ENCODE results near the gene LDLRAD3. TPM values are rescaled to one million over a fixed set of nuclear protein-coding genes. Genes with fewer than 3 reads are reported as not detected.

LDLRAD3 gene
- polyA plus RNA-seq, 1 of the 3 experiments (the other 2 are of a cell fraction) = 10.6 TPM

DNA sequence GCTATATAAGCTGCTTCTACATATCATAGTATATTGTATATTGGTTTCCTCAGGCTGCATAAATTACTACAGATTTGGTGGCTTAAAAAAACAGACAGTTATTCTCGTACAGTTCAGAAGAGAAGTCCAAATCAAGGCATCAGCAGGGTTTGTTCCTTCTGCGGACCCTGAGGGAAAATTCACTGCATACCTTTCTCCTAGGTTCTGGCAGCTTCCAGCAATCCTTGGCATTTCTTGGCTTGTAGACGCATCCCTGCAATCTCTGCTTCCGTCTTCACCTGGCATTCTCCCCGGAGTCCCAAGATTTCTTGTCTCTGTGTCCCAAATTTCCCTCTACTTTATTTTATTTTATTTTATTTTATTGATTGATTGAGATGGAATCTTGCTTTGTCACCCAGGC lies 202.6 kb downstream of the LDLRAD3 start:
- CTCF ChIA-PET = interaction anchor here (1.1 to 1.9 kb wide), 2 partner anchors 15 to 47 kb away, joined by 3 to 9 read pairs; no protein-coding TSS in a partner anchor
- Histone ChIP-seq H2AFZ (ENCODE audit: low read depth) (no peak overlapping the region), H3K27me3 (ENCODE audit: insufficient read depth) (no peaks in the 10 kb centered on the region), H3K36me3 (replicated peaks in 1 of 2; ENCODE audit: control insufficient read depth in 1 of 2, insufficient read depth in 2 of 2, low read length in 1 of 2) (no peaks in the 10 kb centered on the region), H3F3A (replicated peaks; ENCODE audit: insufficient read depth) (peaks cover 15% of the 10 kb centered on the region), H3K9me3 (no peaks in the 10 kb centered on the region), H3K4me3 (ENCODE audit: low read depth in 2 of 2, low read length in 1 of 2) (no peak overlapping the region), H3K4me1 (ENCODE audit: control insufficient read depth in 1 of 2, insufficient read depth in 2 of 2, low read depth in 1 of 2, low read length in 1 of 2) (peaks cover 12 to 18% of the 10 kb centered on the region in 2 experiments; a peak in 3 of 4 replicates), H3K79me2 (ENCODE audit: insufficient read depth) (no peaks in the 10 kb centered on the region), H3K4me2 (no peak overlapping the region), H3K27ac (ENCODE audit: low read depth in 2 of 2, low read length in 1 of 2) (no peak overlapping the region), H3K9me2 (no peaks in the 10 kb centered on the region), H4K20me1 (ENCODE audit: insufficient read depth) (no peaks in the 10 kb centered on the region), H3K9ac (no peak overlapping the region)
- no peak for TF ChIP-seq IRF3 (IDR thresholded peaks at IDR 0.05; ENCODE audit: low read depth, low read length)
- DNase-seq = no peak
- WGBS (ENCODE audit: low lambda C conversion rate) = 82% methylated on average over 5 of the region's 5 CpGs
- POLR2A ChIA-PET = no interaction called here

- ChIA-PET CTCF (interaction anchor here (0.6 to 1.9 kb wide), 2 partner anchors 16 to 340 kb away, joined by 3 to 9 read pairs; no protein-coding TSS in a partner anchor), POLR2A (no interaction called here)
- DNase-seq = no peak
Observed at GRCh38 chr11:36147491-36147890, 203.6 kb downstream of the LDLRAD3 start.

More at GRCh38 chr11:36147491-36147890, 203.6 kb downstream of the LDLRAD3 start:
- H3K36me3 ChIP-seq (replicated peaks in 1 of 2; ENCODE audit: control insufficient read depth in 1 of 2, insufficient read depth in 2 of 2, low read length in 1 of 2) = no peaks in the 10 kb centered on the region
- H3K4me1 ChIP-seq (ENCODE audit: control insufficient read depth in 1 of 2, insufficient read depth in 2 of 2, low read depth in 1 of 2, low read length in 1 of 2) = peaks cover 12 to 18% of the 10 kb centered on the region in 2 experiments; a peak in 3 of 4 replicates
- no peaks in the 10 kb centered on the region for H3K9me2 ChIP-seq
- no peak overlapping the region for H3K9ac ChIP-seq
- no peaks in the 10 kb centered on the region for H4K20me1 ChIP-seq (ENCODE audit: insufficient read depth)
- no peaks in the 10 kb centered on the region for H3K9me3 ChIP-seq
- WGBS (ENCODE audit: low lambda C conversion rate) = 0% methylated on average over 1 of the region's 1 CpG
- H3K27ac ChIP-seq (ENCODE audit: low read depth in 2 of 2, low read length in 1 of 2) = no peak overlapping the region
- H3K27me3 ChIP-seq (ENCODE audit: insufficient read depth) = no peaks in the 10 kb centered on the region
- H3K4me2 ChIP-seq = no peak overlapping the region
- no peak overlapping the region for H3K4me3 ChIP-seq (ENCODE audit: low read depth in 2 of 2, low read length in 1 of 2)
- H3F3A ChIP-seq (replicated peaks; ENCODE audit: insufficient read depth) = peaks cover 15% of the 10 kb centered on the region
- TF ChIP-seq, protein P1, sequence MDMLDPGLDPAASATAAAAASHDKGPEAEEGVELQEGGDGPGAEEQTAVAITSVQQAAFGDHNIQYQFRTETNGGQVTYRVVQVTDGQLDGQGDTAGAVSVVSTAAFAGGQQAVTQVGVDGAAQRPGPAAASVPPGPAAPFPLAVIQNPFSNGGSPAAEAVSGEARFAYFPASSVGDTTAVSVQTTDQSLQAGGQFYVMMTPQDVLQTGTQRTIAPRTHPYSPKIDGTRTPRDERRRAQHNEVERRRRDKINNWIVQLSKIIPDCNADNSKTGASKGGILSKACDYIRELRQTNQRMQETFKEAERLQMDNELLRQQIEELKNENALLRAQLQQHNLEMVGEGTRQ (IDR thresholded peaks at IDR 0.05; ENCODE audit: borderline replicate concordance, low read depth, low read length) = no peak
- no peak for TF ChIP-seq TEAD4 (IDR thresholded peaks at IDR 0.05; ENCODE audit: borderline replicate concordance, insufficient read depth)
- no peak for TF ChIP-seq RCOR1 (IDR thresholded peaks at IDR 0.05; ENCODE audit: low read length)
- TF ChIP-seq REST (IDR thresholded peaks at IDR 0.05; ENCODE audit: low read depth, low read length) = no peak
- H2AFZ ChIP-seq (ENCODE audit: low read depth) = no peak overlapping the region
- H3K79me2 ChIP-seq (ENCODE audit: insufficient read depth) = no peaks in the 10 kb centered on the region

Measured in SK-N-SH (cell line).